ENCODE data around the gene KMO.

The KMO gene

GRCh38 chr1:241593186-241593585 lies 61.0 kb downstream of the KMO start:
- no peak for DNase-seq (ENCODE audit: low read depth, low spot score)

- DNase-seq (ENCODE audit: low read depth, low spot score) = no peak
Observed at GRCh38 chr1:241596633-241597032, 64.5 kb downstream of the KMO start.

- DNase-seq (ENCODE audit: low read depth, low spot score) = no peak
Observed at GRCh38 chr1:241598249-241598648, 66.1 kb downstream of the KMO start.

GRCh38 chr1:241600496-241600901 lies 68.3 kb downstream of the KMO start:
- no peak for DNase-seq (ENCODE audit: low read depth, low spot score)

GRCh38 chr1:241603731-241604245 lies 71.6 kb downstream of the KMO start:
- DNase-seq (ENCODE audit: low read depth, low spot score) = no peak

- no peak for DNase-seq (ENCODE audit: low read depth, low spot score)
Observed at GRCh38 chr1:241605146-241605805, 73.1 kb downstream of the KMO start.

GRCh38 chr1:241606544-241606943 lies 74.4 kb downstream of the KMO start:
- no peak for DNase-seq (ENCODE audit: low read depth, low spot score)

GRCh38 chr1:241607497-241607896 lies 75.3 kb downstream of the KMO start:
- no peak for DNase-seq (ENCODE audit: low read depth, low spot score)

GRCh38 chr1:241608379-241609033 lies 76.3 kb downstream of the KMO start:
- DNase-seq (ENCODE audit: low read depth, low spot score) = no peak

- no peak for DNase-seq (ENCODE audit: low read depth, low spot score)
Observed at GRCh38 chr1:241610056-241610815, 78.1 kb downstream of the KMO start.

- no peak for DNase-seq (ENCODE audit: low read depth, low spot score)
Observed at GRCh38 chr1:241611063-241611462, 78.9 kb downstream of the KMO start.

- DNase-seq (ENCODE audit: low read depth, low spot score) = no peak
Observed at GRCh38 chr1:241611736-241612135, 79.6 kb downstream of the KMO start.

GRCh38 chr1:241612533-241613477 lies 80.6 kb downstream of the KMO start:
- DNase-seq (ENCODE audit: low read depth, low spot score) = no peak

- no peak for DNase-seq (ENCODE audit: low read depth, low spot score)
Observed at GRCh38 chr1:241614144-241614543, 82.0 kb downstream of the KMO start.

GRCh38 chr1:241614572-241614971 lies 82.4 kb downstream of the KMO start:
- DNase-seq (ENCODE audit: low read depth, low spot score) = no peak

GRCh38 chr1:241615043-241615974 lies 83.1 kb downstream of the KMO start:
- no peak for DNase-seq (ENCODE audit: low read depth, low spot score)

- no peak for DNase-seq (ENCODE audit: low read depth, low spot score)
Observed at GRCh38 chr1:241617426-241617825, 85.2 kb downstream of the KMO start.

- DNase-seq (ENCODE audit: low read depth, low spot score) = no peak
Observed at GRCh38 chr1:241622669-241623068, 90.5 kb downstream of the KMO start.

GRCh38 chr1:241624935-241625334 lies 92.8 kb downstream of the KMO start:
- DNase-seq (ENCODE audit: low read depth, low spot score) = no peak
